NK-92 (cell line): ENCODE data around the gene ARHGEF3.

ENCODE experiments used
- DNase-seq: peaks from one replicate; lab custom pipeline; 2025; ENCODE audit not compliant: unreplicated experiment; lab: John Stamatoyannopoulos, UW

Gene ARHGEF3

DNA sequence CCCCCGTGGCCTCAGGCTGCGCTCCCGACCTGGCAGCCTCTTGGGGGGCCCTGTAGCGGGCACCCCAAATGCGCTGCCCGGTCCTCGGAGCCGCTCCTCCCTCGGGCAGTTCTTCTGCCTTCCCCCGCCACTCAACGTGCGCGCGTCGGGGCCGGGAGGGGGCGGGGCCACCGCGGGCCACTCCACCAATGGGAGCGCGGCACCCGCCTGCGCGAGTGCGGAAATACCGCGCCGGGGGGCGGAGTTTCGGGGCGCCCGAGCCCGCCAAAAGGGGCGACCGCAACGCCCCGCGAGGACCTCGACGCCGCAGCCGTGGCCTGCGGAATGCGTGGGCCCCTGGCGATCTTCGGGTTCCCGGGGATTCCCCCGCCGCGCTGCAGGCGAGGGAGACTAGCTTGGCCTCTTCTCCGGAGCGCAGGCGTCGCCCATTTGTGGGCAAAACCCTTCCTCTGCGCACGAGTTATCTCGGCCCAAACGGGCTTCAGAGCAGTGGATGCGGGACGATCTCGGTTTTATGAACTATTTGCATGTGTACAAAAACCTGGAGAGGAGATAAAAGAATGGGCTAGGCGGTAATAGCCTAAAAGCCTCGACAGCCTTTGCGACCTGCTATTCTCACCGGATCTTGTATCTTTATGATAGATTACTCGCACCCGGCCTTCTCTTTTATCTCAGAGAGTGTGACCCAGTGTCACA lies 118.5 kb downstream of the ARHGEF3 start, which contains the start of gene TASOR:
TASOR (minus strand) TSS at position 144 of the 696 bp plus-strand sequence. CDS start 259 bp downstream, outside the sequence.
- peak; percentile 21 for DNase-seq

DNA sequence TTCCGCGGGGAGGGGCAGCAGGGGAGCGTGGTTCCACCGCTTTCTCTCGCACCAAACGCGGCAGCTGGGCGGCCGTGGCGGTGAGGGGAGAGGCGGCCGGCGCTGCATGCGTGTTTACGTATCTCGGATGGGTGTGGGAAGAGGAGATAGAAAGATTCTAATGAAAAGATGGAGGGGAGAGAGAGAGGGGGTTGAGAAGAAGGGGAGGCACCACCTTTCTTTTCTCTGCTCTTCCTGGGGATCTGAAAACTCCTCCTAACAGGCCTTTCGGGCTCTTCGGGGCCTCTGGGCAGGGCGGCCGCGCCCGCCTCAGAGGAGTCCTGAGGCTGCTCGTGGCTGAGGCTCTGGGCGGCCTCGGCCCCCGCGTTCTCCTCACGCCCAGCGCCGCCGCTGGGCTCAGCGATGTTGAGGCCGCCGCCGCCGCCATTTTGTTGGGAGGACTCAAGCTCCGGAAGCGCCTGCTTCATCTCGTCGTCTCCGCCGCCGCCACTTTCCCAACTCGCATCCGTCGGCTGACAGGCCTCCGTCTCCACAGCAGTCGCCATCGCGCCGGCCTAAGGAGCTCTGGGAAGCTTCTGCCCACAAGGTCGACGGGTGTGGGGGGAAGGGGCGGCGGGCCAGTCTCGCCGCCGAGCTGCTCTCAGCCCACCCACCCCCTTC lies 119.2 kb downstream of the ARHGEF3 start:
- DNase-seq, result peak; percentile 9

DNA sequence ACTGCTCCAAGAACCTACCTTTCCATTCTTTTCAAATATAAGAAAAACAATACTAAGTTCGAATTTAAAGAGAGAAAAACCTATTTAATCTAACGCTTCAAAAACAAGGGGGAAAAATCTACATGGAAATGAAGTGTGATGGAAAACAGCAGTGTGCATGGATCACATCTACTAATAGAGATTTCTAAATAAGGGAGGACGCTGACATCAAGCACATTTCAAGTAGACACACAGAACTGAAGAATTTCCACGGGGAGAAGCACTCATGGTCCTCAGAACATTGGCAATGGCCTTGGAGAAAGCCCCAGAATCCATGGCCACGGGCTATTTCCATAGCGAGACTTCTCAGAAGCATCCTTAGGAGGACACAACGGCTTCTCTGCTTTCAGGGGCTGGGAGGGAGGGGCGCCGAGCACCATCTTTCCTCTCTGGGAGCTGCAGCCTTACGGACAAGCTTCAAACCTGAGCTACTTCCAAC lies 119.7 kb downstream of the ARHGEF3 start:
- no peak for DNase-seq

DNA sequence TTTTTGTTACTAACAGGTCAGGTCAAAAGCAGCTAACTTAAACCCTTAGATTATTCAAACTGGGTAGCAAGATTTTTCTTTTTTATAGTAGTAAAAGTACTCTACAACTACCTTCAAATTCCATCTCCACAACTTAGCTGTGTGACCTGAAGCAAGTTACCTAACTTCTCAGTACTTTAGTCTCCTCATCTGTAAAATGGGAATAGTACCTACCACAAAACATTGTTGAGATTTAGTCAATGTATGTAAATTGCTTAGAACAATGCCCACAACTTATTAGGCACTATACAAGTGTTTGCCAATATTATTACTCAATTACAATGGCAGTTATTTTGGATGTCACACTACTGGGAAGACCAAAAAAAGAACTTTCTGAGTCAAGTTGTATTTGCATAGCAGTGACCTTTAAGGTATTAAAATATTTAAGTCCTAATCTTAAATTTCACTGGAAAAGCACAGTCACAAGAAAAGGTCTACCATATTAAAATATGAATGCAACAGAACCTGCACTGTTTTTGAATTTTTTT lies 121.6 kb downstream of the ARHGEF3 start:
- no peak for DNase-seq
